OCI-LY1 (cell line): Measurements from ENCODE around the gene SDSL.

ENCODE experiments used
- H2AFZ ChIP-seq: fragments of 200-600 bp; sonication (generic), shearing (Covaris generic); 2 replicates; pipeline ENCODE4 v1.6.0; 2014; ENCODE audit warnings: antibody characterized with exemption, mild to moderate bottlenecking, low read length
- H3F3A ChIP-seq: fragments of 200-600 bp; sonication (generic), shearing (Covaris generic); 2 replicates; pipeline ENCODE4 v1.6.0; 2014; ENCODE audit warnings: mild to moderate bottlenecking, antibody characterized with exemption, low read length, moderate library complexity; ENCODE audit not compliant: insufficient read depth
- H3K27ac ChIP-seq: fragments of 200-600 bp; sonication (generic); 2 replicates; pipeline ENCODE4 v1.5.1; 2014; ENCODE audit warnings: low read length, mixed run types, mild to moderate bottlenecking, low read depth; ENCODE audit not compliant: poor library complexity, severe bottlenecking
- H3K27me3 ChIP-seq: fragments of 200-600 bp; sonication (generic); 2 replicates; pipeline ENCODE4 v1.6.0; 2014; ENCODE audit warnings: antibody characterized with exemption, mild to moderate bottlenecking, low read length, moderate library complexity; ENCODE audit not compliant: insufficient read depth
- H3K36me3 ChIP-seq: fragments of 200-600 bp; sonication (generic); 2 replicates; pipeline ENCODE4 v1.6.1; 2014; ENCODE audit warnings: mild to moderate bottlenecking, antibody characterized with exemption, low read length, moderate library complexity, mixed read lengths; ENCODE audit not compliant: insufficient read depth
- H3K4me1 ChIP-seq: fragments of 200-600 bp; sonication (generic); 2 replicates; pipeline ENCODE4 v1.5.1; 2014; ENCODE audit warnings: mild to moderate bottlenecking, low read length, moderate library complexity; ENCODE audit not compliant: insufficient read depth, severe bottlenecking
- H3K4me2 ChIP-seq: fragments of 200-600 bp; sonication (generic), shearing (Covaris generic); 2 replicates; pipeline ENCODE4 v1.6.1; 2014; ENCODE audit warnings: low read length
- H3K4me3 ChIP-seq: fragments of 200-600 bp; sonication (generic); 2 replicates; pipeline ENCODE4 v1.5.1; 2014; ENCODE audit warnings: low read length, low read depth, mild to moderate bottlenecking, mixed read lengths; ENCODE audit not compliant: poor library complexity, severe bottlenecking
- H3K79me2 ChIP-seq: fragments of 200-600 bp; shearing (Covaris generic); 2 replicates; pipeline ENCODE4 v1.6.1; 2016; ENCODE audit warnings: mixed run types, low read length, mixed read lengths; ENCODE audit not compliant: insufficient read depth
- H3K9ac ChIP-seq: fragments of 200-600 bp; sonication (generic), shearing (Covaris generic); 2 replicates; pipeline ENCODE4 v1.6.1; 2014; ENCODE audit warnings: mild to moderate bottlenecking, low read length, mixed read lengths
- H3K9me2 ChIP-seq: fragments of 200-600 bp; sonication (generic), shearing (Covaris generic); 2 replicates; pipeline ENCODE4 v1.6.1; 2014; ENCODE audit warnings: low read depth, mild to moderate bottlenecking, low read length, mixed read lengths
- H3K9me3 ChIP-seq: fragments of 200-600 bp; shearing (Covaris generic); 2 replicates; pipeline ENCODE4 v1.6.1; 2014; ENCODE audit warnings: low read length, mixed read lengths
- H4K20me1 ChIP-seq: fragments of 200-600 bp; sonication (generic), shearing (Covaris generic); 2 replicates; pipeline ENCODE4 v1.6.0; 2016; ENCODE audit warnings: mild to moderate bottlenecking, low read length; ENCODE audit not compliant: insufficient read depth
- CTCF ChIP-seq: fragments of 200-600 bp; sonication (generic), shearing (Covaris generic); IDR thresholded peaks from 2 replicates; pipeline ENCODE4 v1.5.1; 2017; ENCODE audit warnings: mild to moderate bottlenecking, antibody characterized with exemption, low read length, moderate library complexity, mixed read lengths
- EZH2 ChIP-seq: fragments of 200-600 bp; sonication (generic), shearing (Covaris generic); IDR thresholded peaks from 2 replicates; pipeline ENCODE4 v1.8.0; 2017; ENCODE audit warnings: borderline replicate concordance, mixed run types, mild to moderate bottlenecking, antibody characterized with exemption, low read length, moderate library complexity, mixed read lengths

SDSL gene

GRCh38 chr12:113416091-113416754 is 6.0 kb upstream of the SDSL start:
- H3K79me2 ChIP-seq = no peaks in the 10 kb centered on the region
- H3K27ac ChIP-seq = no peak overlapping the region
- H3K4me1 ChIP-seq = peaks cover 3% of the 10 kb centered on the region
- H3K4me3 ChIP-seq = no peak overlapping the region
- H3K9me2 ChIP-seq = no peaks in the 10 kb centered on the region
- H3K9me3 ChIP-seq = no peaks in the 10 kb centered on the region
- no peaks in the 10 kb centered on the region for H3F3A ChIP-seq
- no peak overlapping the region for H2AFZ ChIP-seq
- no peak overlapping the region for H3K4me2 ChIP-seq
- TF ChIP-seq CTCF = no peak
- no peak overlapping the region for H3K9ac ChIP-seq
- no peaks in the 10 kb centered on the region for H4K20me1 ChIP-seq
- no peaks in the 10 kb centered on the region for H3K27me3 ChIP-seq
- H3K36me3 ChIP-seq = no peaks in the 10 kb centered on the region

- no peaks in the 10 kb centered on the region for H3K36me3 ChIP-seq
- H3K9me3 ChIP-seq = no peaks in the 10 kb centered on the region
- no peaks in the 10 kb centered on the region for H3K79me2 ChIP-seq
- no peak overlapping the region for H3K9ac ChIP-seq
- peaks cover 13% of the 10 kb centered on the region for H3K4me1 ChIP-seq
- TF ChIP-seq CTCF (no peak), EZH2 (no peak)
- no peak overlapping the region for H3K27ac ChIP-seq
- H3F3A ChIP-seq = no peaks in the 10 kb centered on the region
- H3K4me2 ChIP-seq = no peak overlapping the region
- no peaks in the 10 kb centered on the region for H3K27me3 ChIP-seq
- no peak overlapping the region for H3K4me3 ChIP-seq
- H2AFZ ChIP-seq = no peak overlapping the region
- H3K9me2 ChIP-seq = no peaks in the 10 kb centered on the region
- no peaks in the 10 kb centered on the region for H4K20me1 ChIP-seq
Measured at GRCh38 chr12:113418213-113418879, 3.8 kb upstream of the SDSL start.

- Histone ChIP-seq H3K4me2 (no peak overlapping the region), H3K27ac (no peak overlapping the region), H3K9ac (no peak overlapping the region), H3K36me3 (no peaks in the 10 kb centered on the region), H3K4me1 (peaks cover 14% of the 10 kb centered on the region), H3F3A (no peaks in the 10 kb centered on the region), H3K79me2 (no peaks in the 10 kb centered on the region), H4K20me1 (no peaks in the 10 kb centered on the region), H3K27me3 (no peaks in the 10 kb centered on the region), H2AFZ (no peak overlapping the region), H3K4me3 (no peak overlapping the region), H3K9me2 (no peaks in the 10 kb centered on the region), H3K9me3 (no peaks in the 10 kb centered on the region)
- no peak for TF ChIP-seq CTCF
- TF ChIP-seq EZH2 = no peak
Measured at GRCh38 chr12:113420996-113421595, 1.1 kb upstream of the SDSL start.
